ENCODE results near the gene ACOT12.

GRCh38 chr5:81290146-81290545, 103.8 kb downstream of the ACOT12 start:
- TF ChIP-seq, protein P1, sequence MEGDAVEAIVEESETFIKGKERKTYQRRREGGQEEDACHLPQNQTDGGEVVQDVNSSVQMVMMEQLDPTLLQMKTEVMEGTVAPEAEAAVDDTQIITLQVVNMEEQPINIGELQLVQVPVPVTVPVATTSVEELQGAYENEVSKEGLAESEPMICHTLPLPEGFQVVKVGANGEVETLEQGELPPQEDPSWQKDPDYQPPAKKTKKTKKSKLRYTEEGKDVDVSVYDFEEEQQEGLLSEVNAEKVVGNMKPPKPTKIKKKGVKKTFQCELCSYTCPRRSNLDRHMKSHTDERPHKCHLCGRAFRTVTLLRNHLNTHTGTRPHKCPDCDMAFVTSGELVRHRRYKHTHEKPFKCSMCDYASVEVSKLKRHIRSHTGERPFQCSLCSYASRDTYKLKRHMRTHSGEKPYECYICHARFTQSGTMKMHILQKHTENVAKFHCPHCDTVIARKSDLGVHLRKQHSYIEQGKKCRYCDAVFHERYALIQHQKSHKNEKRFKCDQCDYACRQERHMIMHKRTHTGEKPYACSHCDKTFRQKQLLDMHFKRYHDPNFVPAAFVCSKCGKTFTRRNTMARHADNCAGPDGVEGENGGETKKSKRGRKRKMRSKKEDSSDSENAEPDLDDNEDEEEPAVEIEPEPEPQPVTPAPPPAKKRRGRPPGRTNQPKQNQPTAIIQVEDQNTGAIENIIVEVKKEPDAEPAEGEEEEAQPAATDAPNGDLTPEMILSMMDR (IDR thresholded peaks at IDR 0.05) = no peak
- no peak for TF ChIP-seq CREB1 (CRISPR knock-in tag; IDR thresholded peaks at IDR 0.05)
- no peak for TF ChIP-seq ELF4 (CRISPR knock-in tag; IDR thresholded peaks at IDR 0.05; ENCODE audit: low read depth)
- TF ChIP-seq SP1 (CRISPR knock-in tag; conservative IDR thresholded peaks at IDR 0.05) = no peak
